Lower leg skin (tissue), 3 donors: Measurements from ENCODE around the gene SAFB2.

Source experiments
- CTCF ChIP-seq, 3 donors: fragments of 450-650 bp; IDR thresholded peaks; one replicate each; pipeline ENCODE4 v1.5.1; 2016; ENCODE audit warnings: antibody characterized with exemption in 3 of 3, mild to moderate bottlenecking in 3 of 3, moderate library complexity in 2 of 3
- POLR2A ChIP-seq, 2 donors: fragments of 450-650 bp; IDR thresholded peaks; one replicate each; pipeline ENCODE4 v1.6.1; 2016 to 2017; ENCODE audit warnings: antibody characterized with exemption in 2 of 2, mild to moderate bottlenecking in 1 of 2, moderate library complexity in 1 of 2

- no peak for TF ChIP-seq POLR2A (IDR thresholded peaks at IDR 0.05)
- no peak for TF ChIP-seq CTCF (IDR thresholded peaks at IDR 0.05)
These were observed 44.5 kb upstream of the SAFB2 start for GRCh38 chr19:5666921-5667610.
